ENCODE measurements around the gene UBE2V1.

Gene UBE2V1

GRCh38 chr20:50101281-50101680 is 11.7 kb downstream of the UBE2V1 start:
- Histone ChIP-seq H2AK5ac (ENCODE audit: low read length, severe bottlenecking) (no peak overlapping the region), H2BK5ac (ENCODE audit: low read depth, low read length, poor library complexity, severe bottlenecking) (no peak overlapping the region), H3K27ac (ENCODE audit: low read length, poor library complexity, severe bottlenecking) (no peak overlapping the region), H3K36me3 (ENCODE audit: control insufficient read depth in 1 of 2, insufficient read depth in 2 of 2, low read depth in 1 of 2, low read length in 2 of 2) (peaks cover 6 to 35% of the 10 kb centered on the region in 2 experiments), H2BK15ac (ENCODE audit: low read depth, poor library complexity, severe bottlenecking) (no peak overlapping the region), H3K4ac (ENCODE audit: low read depth in 1 of 2, low read length in 2 of 2) (no peak overlapping the region), H3K18ac (ENCODE audit: low read depth in 1 of 2, low read length in 2 of 2) (no peak overlapping the region), H2BK120ac (ENCODE audit: low read depth, low read length) (no peak overlapping the region), H3K9me3 (ENCODE audit: control insufficient read depth, low read length) (no peaks in the 10 kb centered on the region), H3K27me3 (ENCODE audit: control insufficient read depth in 1 of 2, insufficient read depth in 1 of 2, low read length in 2 of 2) (no peaks in the 10 kb centered on the region), H4K91ac (ENCODE audit: low read length) (no peak overlapping the region), H3K9ac (ENCODE audit: low read length) (peak overlapping the region; percentile 51), H2AFZ (ENCODE audit: low read depth, low read length) (no peak overlapping the region), H2BK12ac (ENCODE audit: low read length in 2 of 2) (no peak overlapping the region), H3K4me3 (ENCODE audit: insufficient read depth in 1 of 2, low read depth in 1 of 2, low read length in 2 of 2) (no peak overlapping the region), H3K79me1 (replicated peaks; ENCODE audit: low read length, poor library complexity, severe bottlenecking) (no peaks in the 10 kb centered on the region), H4K8ac (ENCODE audit: low read length) (no peak overlapping the region), H3K4me2 (ENCODE audit: low read length, poor library complexity, severe bottlenecking) (no peak overlapping the region), H3K14ac (ENCODE audit: low read length in 2 of 2) (no peak overlapping the region), H3K23ac (ENCODE audit: low read length in 2 of 2) (no peak overlapping the region), H3K4me1 (ENCODE audit: control insufficient read depth, insufficient read depth, low read depth, low read length) (peaks cover 13% of the 10 kb centered on the region)
- no peak for DNase-seq
- no CpG with 5 or more reads among the region's 2 CpGs for WGBS

GRCh38 chr20:50100552-50100951 is 12.4 kb downstream of the UBE2V1 start:
- no peak overlapping the region for H3K4me2 ChIP-seq (ENCODE audit: low read length, poor library complexity, severe bottlenecking)
- H3K18ac ChIP-seq (ENCODE audit: low read depth in 1 of 2, low read length in 2 of 2), result no peak overlapping the region
- H2AFZ ChIP-seq (ENCODE audit: low read depth, low read length), result no peak overlapping the region
- no peak overlapping the region for H4K91ac ChIP-seq (ENCODE audit: low read length)
- no peak overlapping the region for H3K27ac ChIP-seq (ENCODE audit: low read length, poor library complexity, severe bottlenecking)
- H2AK5ac ChIP-seq (ENCODE audit: low read length, severe bottlenecking), result no peak overlapping the region
- peaks cover 13% of the 10 kb centered on the region for H3K4me1 ChIP-seq (ENCODE audit: control insufficient read depth, insufficient read depth, low read depth, low read length)
- no peak overlapping the region for H3K23ac ChIP-seq (ENCODE audit: low read length in 2 of 2)
- H2BK15ac ChIP-seq (ENCODE audit: low read depth, poor library complexity, severe bottlenecking), result no peak overlapping the region
- H3K36me3 ChIP-seq (ENCODE audit: control insufficient read depth in 1 of 2, insufficient read depth in 2 of 2, low read depth in 1 of 2, low read length in 2 of 2), result peaks cover 11 to 42% of the 10 kb centered on the region in 2 experiments
- H3K4ac ChIP-seq (ENCODE audit: low read depth in 1 of 2, low read length in 2 of 2), result no peak overlapping the region
- H2BK120ac ChIP-seq (ENCODE audit: low read depth, low read length), result no peak overlapping the region
- H3K79me1 ChIP-seq (replicated peaks; ENCODE audit: low read length, poor library complexity, severe bottlenecking), result peaks cover 3% of the 10 kb centered on the region
- peak overlapping the region; percentile 51 for H3K9ac ChIP-seq (ENCODE audit: low read length)
- no peak overlapping the region for H4K8ac ChIP-seq (ENCODE audit: low read length)
- H3K27me3 ChIP-seq (ENCODE audit: control insufficient read depth in 1 of 2, insufficient read depth in 1 of 2, low read length in 2 of 2), result no peaks in the 10 kb centered on the region
- no peak overlapping the region for H2BK5ac ChIP-seq (ENCODE audit: low read depth, low read length, poor library complexity, severe bottlenecking)
- no peaks in the 10 kb centered on the region for H3K9me3 ChIP-seq (ENCODE audit: control insufficient read depth, low read length)
- H3K14ac ChIP-seq (ENCODE audit: low read length in 2 of 2), result no peak overlapping the region
- DNase-seq, result no peak
- no peak overlapping the region for H2BK12ac ChIP-seq (ENCODE audit: low read length in 2 of 2)
- H3K4me3 ChIP-seq (ENCODE audit: insufficient read depth in 1 of 2, low read depth in 1 of 2, low read length in 2 of 2), result no peak overlapping the region

GRCh38 chr20:50099565-50099991 is 13.4 kb downstream of the UBE2V1 start:
- H4K8ac ChIP-seq (ENCODE audit: low read length), result no peak overlapping the region
- H3K14ac ChIP-seq (ENCODE audit: low read length in 2 of 2), result no peak overlapping the region
- H2BK120ac ChIP-seq (ENCODE audit: low read depth, low read length), result no peak overlapping the region
- H3K4me1 ChIP-seq (ENCODE audit: control insufficient read depth, insufficient read depth, low read depth, low read length), result peaks cover 12% of the 10 kb centered on the region
- H3K27ac ChIP-seq (ENCODE audit: low read length, poor library complexity, severe bottlenecking), result no peak overlapping the region
- no peak overlapping the region for H3K4me3 ChIP-seq (ENCODE audit: insufficient read depth in 1 of 2, low read depth in 1 of 2, low read length in 2 of 2)
- no peak overlapping the region for H3K23ac ChIP-seq (ENCODE audit: low read length in 2 of 2)
- no peak overlapping the region for H2AK5ac ChIP-seq (ENCODE audit: low read length, severe bottlenecking)
- WGBS, result 89% methylated on average over 5 of the region's 5 CpGs
- peaks cover 13 to 52% of the 10 kb centered on the region in 2 experiments for H3K36me3 ChIP-seq (ENCODE audit: control insufficient read depth in 1 of 2, insufficient read depth in 2 of 2, low read depth in 1 of 2, low read length in 2 of 2)
- H3K4me2 ChIP-seq (ENCODE audit: low read length, poor library complexity, severe bottlenecking), result no peak overlapping the region
- H2AFZ ChIP-seq (ENCODE audit: low read depth, low read length), result no peak overlapping the region
- peaks cover 3% of the 10 kb centered on the region for H3K79me1 ChIP-seq (replicated peaks; ENCODE audit: low read length, poor library complexity, severe bottlenecking)
- no peak overlapping the region for H2BK15ac ChIP-seq (ENCODE audit: low read depth, poor library complexity, severe bottlenecking)
- H3K9ac ChIP-seq (ENCODE audit: low read length), result no peak overlapping the region
- H4K91ac ChIP-seq (ENCODE audit: low read length), result no peak overlapping the region
- H3K27me3 ChIP-seq (ENCODE audit: control insufficient read depth in 1 of 2, insufficient read depth in 1 of 2, low read length in 2 of 2), result no peaks in the 10 kb centered on the region
- H2BK12ac ChIP-seq (ENCODE audit: low read length in 2 of 2), result no peak overlapping the region
- no peaks in the 10 kb centered on the region for H3K9me3 ChIP-seq (ENCODE audit: control insufficient read depth, low read length)
- H2BK5ac ChIP-seq (ENCODE audit: low read depth, low read length, poor library complexity, severe bottlenecking), result no peak overlapping the region
- no peak for DNase-seq
- no peak overlapping the region for H3K18ac ChIP-seq (ENCODE audit: low read depth in 1 of 2, low read length in 2 of 2)
- no peak overlapping the region for H3K4ac ChIP-seq (ENCODE audit: low read depth in 1 of 2, low read length in 2 of 2)

- no peak overlapping the region for H2BK15ac ChIP-seq (ENCODE audit: low read depth, poor library complexity, severe bottlenecking)
- peaks cover 3% of the 10 kb centered on the region for H3K79me1 ChIP-seq (replicated peaks; ENCODE audit: low read length, poor library complexity, severe bottlenecking)
- no peak overlapping the region for H3K14ac ChIP-seq (ENCODE audit: low read length in 2 of 2)
- H2BK120ac ChIP-seq (ENCODE audit: low read depth, low read length), result no peak overlapping the region
- no peak overlapping the region for H3K23ac ChIP-seq (ENCODE audit: low read length in 2 of 2)
- H2BK12ac ChIP-seq (ENCODE audit: low read length in 2 of 2), result no peak overlapping the region
- no peaks in the 10 kb centered on the region for H3K27me3 ChIP-seq (ENCODE audit: control insufficient read depth in 1 of 2, insufficient read depth in 1 of 2, low read length in 2 of 2)
- no peak overlapping the region for H2AFZ ChIP-seq (ENCODE audit: low read depth, low read length)
- no peak overlapping the region for H3K27ac ChIP-seq (ENCODE audit: low read length, poor library complexity, severe bottlenecking)
- H3K18ac ChIP-seq (ENCODE audit: low read depth in 1 of 2, low read length in 2 of 2), result no peak overlapping the region
- H3K9ac ChIP-seq (ENCODE audit: low read length), result no peak overlapping the region
- H2BK5ac ChIP-seq (ENCODE audit: low read depth, low read length, poor library complexity, severe bottlenecking), result no peak overlapping the region
- no peak overlapping the region for H2AK5ac ChIP-seq (ENCODE audit: low read length, severe bottlenecking)
- no peak overlapping the region for H4K8ac ChIP-seq (ENCODE audit: low read length)
- no peaks in the 10 kb centered on the region for H3K9me3 ChIP-seq (ENCODE audit: control insufficient read depth, low read length)
- no peak overlapping the region for H3K4me3 ChIP-seq (ENCODE audit: insufficient read depth in 1 of 2, low read depth in 1 of 2, low read length in 2 of 2)
- no peak overlapping the region for H3K4me2 ChIP-seq (ENCODE audit: low read length, poor library complexity, severe bottlenecking)
- WGBS, result 67% methylated on average over 1 of the region's 1 CpG
- no peak overlapping the region for H3K4ac ChIP-seq (ENCODE audit: low read depth in 1 of 2, low read length in 2 of 2)
- no peak for DNase-seq
- H4K91ac ChIP-seq (ENCODE audit: low read length), result no peak overlapping the region
- peaks cover 11% of the 10 kb centered on the region for H3K4me1 ChIP-seq (ENCODE audit: control insufficient read depth, insufficient read depth, low read depth, low read length)
- peaks cover 13 to 56% of the 10 kb centered on the region in 2 experiments for H3K36me3 ChIP-seq (ENCODE audit: control insufficient read depth in 1 of 2, insufficient read depth in 2 of 2, low read depth in 1 of 2, low read length in 2 of 2)
Measured at GRCh38 chr20:50099113-50099512, 13.8 kb downstream of the UBE2V1 start.
